BE2C (cell line): Measurements from ENCODE around the gene NEB.

Experiments
- DNase-seq: peaks from one replicate; pipeline ENCODE4 v3.0.0-alpha.2; 2020
- H3K27me3 ChIP-seq: fragments of 250-450 bp; sonication (Bioruptor Pico); 2 replicates; pipeline ENCODE4 v1.5.1; 2020; ENCODE audit warnings: mild to moderate bottlenecking
- H3K36me3 ChIP-seq: fragments of 250-450 bp; sonication (Bioruptor Pico); 2 replicates; pipeline ENCODE4 v1.5.1; 2020; ENCODE audit warnings: mild to moderate bottlenecking
- H3K4me1 ChIP-seq: fragments of 250-450 bp; sonication (Bioruptor Pico); 2 replicates; pipeline ENCODE4 v1.5.1; 2020
- H3K4me3 ChIP-seq: 2 replicates; pipeline ENCODE4 v1.5.1; 2011; ENCODE audit warnings: low read depth, low read length
- H3K9me3 ChIP-seq: fragments of 250-450 bp; sonication (Bioruptor Pico); 2 replicates; pipeline ENCODE4 v1.5.1; 2020
- TF ChIP-seq, protein P1 (sequence below): IDR thresholded peaks from 2 replicates; pipeline ENCODE4 v1.5.1; 2012; ENCODE audit warnings: mild to moderate bottlenecking, low read depth, low read length

NEB gene

DNA sequence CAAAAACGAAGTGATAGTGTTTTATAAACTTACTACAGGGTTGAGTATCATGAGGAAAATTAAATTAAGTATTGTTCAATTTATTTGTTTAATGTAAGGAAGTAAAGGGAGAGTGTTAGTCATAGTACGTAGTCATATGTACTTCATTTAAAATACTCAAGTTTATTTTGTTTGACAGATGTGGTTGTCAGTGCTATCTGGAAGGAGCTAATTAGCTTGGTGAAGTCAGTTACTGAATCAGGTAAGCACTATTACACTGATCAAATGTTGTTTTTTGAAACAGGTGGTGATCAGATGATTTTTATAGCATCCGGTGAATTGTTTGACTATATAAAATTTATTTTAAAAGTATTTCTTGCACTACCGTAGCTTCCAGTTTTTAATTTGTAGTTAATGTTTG, 295.8 kb downstream of the NEB start:
- TF ChIP-seq, protein P1, sequence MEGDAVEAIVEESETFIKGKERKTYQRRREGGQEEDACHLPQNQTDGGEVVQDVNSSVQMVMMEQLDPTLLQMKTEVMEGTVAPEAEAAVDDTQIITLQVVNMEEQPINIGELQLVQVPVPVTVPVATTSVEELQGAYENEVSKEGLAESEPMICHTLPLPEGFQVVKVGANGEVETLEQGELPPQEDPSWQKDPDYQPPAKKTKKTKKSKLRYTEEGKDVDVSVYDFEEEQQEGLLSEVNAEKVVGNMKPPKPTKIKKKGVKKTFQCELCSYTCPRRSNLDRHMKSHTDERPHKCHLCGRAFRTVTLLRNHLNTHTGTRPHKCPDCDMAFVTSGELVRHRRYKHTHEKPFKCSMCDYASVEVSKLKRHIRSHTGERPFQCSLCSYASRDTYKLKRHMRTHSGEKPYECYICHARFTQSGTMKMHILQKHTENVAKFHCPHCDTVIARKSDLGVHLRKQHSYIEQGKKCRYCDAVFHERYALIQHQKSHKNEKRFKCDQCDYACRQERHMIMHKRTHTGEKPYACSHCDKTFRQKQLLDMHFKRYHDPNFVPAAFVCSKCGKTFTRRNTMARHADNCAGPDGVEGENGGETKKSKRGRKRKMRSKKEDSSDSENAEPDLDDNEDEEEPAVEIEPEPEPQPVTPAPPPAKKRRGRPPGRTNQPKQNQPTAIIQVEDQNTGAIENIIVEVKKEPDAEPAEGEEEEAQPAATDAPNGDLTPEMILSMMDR = no peak
- peaks cover 25% of the 10 kb centered on the region for H3K36me3 ChIP-seq
- no peaks in the 10 kb centered on the region for H3K9me3 ChIP-seq

DNA sequence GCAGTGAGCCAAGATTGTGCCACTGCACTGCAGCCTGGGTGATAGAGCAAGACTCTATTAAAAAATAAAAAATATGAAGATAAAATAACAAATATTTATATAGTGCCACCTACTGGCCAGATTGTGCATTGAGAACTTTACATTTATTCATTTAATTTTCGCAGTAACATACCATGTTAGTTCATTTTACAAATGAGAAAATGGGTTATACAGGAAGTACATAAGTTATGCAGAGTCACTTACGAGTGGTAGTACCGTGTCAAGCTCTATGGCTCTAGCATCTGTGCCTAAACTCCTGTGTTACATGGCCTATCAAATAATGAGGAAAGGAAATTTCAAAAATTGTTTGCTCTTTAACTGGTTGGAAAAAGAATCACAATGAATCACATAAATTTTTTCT, 296.6 kb downstream of the NEB start:
- DNase-seq = no peak
- TF ChIP-seq, protein P1 = no peak
- Histone ChIP-seq H3K4me3 (no peak overlapping the region), H3K9me3 (no peaks in the 10 kb centered on the region), H3K27me3 (no peaks in the 10 kb centered on the region), H3K36me3 (peaks cover 25% of the 10 kb centered on the region), H3K4me1 (no peaks in the 10 kb centered on the region)

More for the DNA sequence above, 295.8 kb downstream of the NEB start:
- H3K4me1 ChIP-seq = no peaks in the 10 kb centered on the region
- no peak for DNase-seq
- no peak overlapping the region for H3K4me3 ChIP-seq
- no peaks in the 10 kb centered on the region for H3K27me3 ChIP-seq
